HepG2 (cell line): ENCODE data around the gene ADCY7. TPM values are rescaled to one million over a fixed set of nuclear protein-coding genes. Genes with fewer than 3 reads are reported as not detected.

Experiments
- FOXO1 ChIP-seq: sonication (generic); formaldehyde crosslinking; IDR thresholded peaks from 2 replicates; pipeline ENCODE4 v1.4.0; 2020; ENCODE audit warnings: missing genetic modification reagents
- JDP2 ChIP-seq: sonication (generic); formaldehyde crosslinking; IDR thresholded peaks from 2 replicates; pipeline ENCODE4 v1.8.1; 2022; ENCODE audit warnings: missing genetic modification reagents, borderline replicate concordance
- KDM1A ChIP-seq: IDR thresholded peaks from 2 replicates; pipeline ENCODE4 v1.6.1; 2016; ENCODE audit warnings: missing compliant biosample characterization
- PAXIP1 ChIP-seq: sonication (generic); formaldehyde crosslinking; conservative IDR thresholded peaks from 2 replicates; pipeline ENCODE4 v1.4.0; 2020; ENCODE audit warnings: mild to moderate bottlenecking, missing genetic modification reagents, moderate library complexity
- U2AF1 ChIP-seq: fragments of 200-400 bp; formaldehyde crosslinking; optimal IDR thresholded peaks from 2 replicates; pipeline ENCODE3; 2017; ENCODE audit warnings: mild to moderate bottlenecking, low read depth, low read length
- ZNF563 ChIP-seq: sonication (generic); formaldehyde crosslinking; IDR thresholded peaks from 2 replicates; pipeline ENCODE4 v1.8.0; 2022; ENCODE audit warnings: mild to moderate bottlenecking, moderate library complexity, missing genetic modification reagents
- ZSCAN20 ChIP-seq: sonication (generic); formaldehyde crosslinking; IDR thresholded peaks from 2 replicates; pipeline ENCODE4 v1.4.0; 2020; ENCODE audit warnings: missing genetic modification reagents, mild to moderate bottlenecking, borderline replicate concordance
- polyA plus RNA-seq, 8 experiments: library from polyadenylated mRNA; depleted of rRNA in 3 of 8; stranded (reverse) in 7 of 8; unstranded in 1 of 8; fragments of >200 nt; fragmentation: Illumina TruSeq in 4 of 8; extraction: Trizol in 4 of 8; gene quantifications; 2 replicates each; pipeline versions ENCODE4 v1.2.1 to v1.2.3, GENCODE V29; 2011 to 2016; ENCODE audit warnings: low read depth in 4 of 8, missing spikeins in 1 of 8, mixed read lengths in 1 of 8; ENCODE audit not compliant: insufficient read depth in 1 of 8
- total RNA-seq, 5 experiments: library from RNA; depleted of rRNA; stranded (reverse); fragments of >200 nt; fragmentation: Illumina TruSeq; extraction: Trizol; gene quantifications; 2 replicates each; pipeline ENCODE4 v1.2.3, GENCODE V29; 2016; ENCODE audit warnings: low read depth in 1 of 5
- TF ChIP-seq, protein P1 (sequence below): sonication (generic); formaldehyde crosslinking; IDR thresholded peaks from 2 replicates; pipeline ENCODE4 v1.8.1; 2022; ENCODE audit warnings: low read depth, mild to moderate bottlenecking, missing genetic modification reagents
- TF ChIP-seq, protein P2 (sequence below): sonication (generic); formaldehyde crosslinking; IDR thresholded peaks from 2 replicates; pipeline ENCODE4 v1.5.0; 2020; ENCODE audit warnings: missing genetic modification reagents
- TF ChIP-seq, protein P3 (sequence below): sonication (generic); formaldehyde crosslinking; IDR thresholded peaks from 2 replicates; pipeline ENCODE4 v1.4.0; 2020; ENCODE audit warnings: low read depth, missing genetic modification reagents
- TF ChIP-seq, protein P4 (sequence below): sonication (generic); formaldehyde crosslinking; conservative IDR thresholded peaks from 2 replicates; pipeline ENCODE4 v1.4.0; 2020; ENCODE audit warnings: missing genetic modification reagents

The ADCY7 gene
- total and polyA plus RNA-seq, 2 of the 13 experiments (the other 11 are each of a cell fraction or from before 2014, with no cell fraction given) = 2.2 to 4.3 TPM

- no peak for TF ChIP-seq PAXIP1 (CRISPR knock-in tag)
- TF ChIP-seq KDM1A (CRISPR knock-in tag) = no peak
- peak; percentile 45; the same call in 1 of the 2 replicates for TF ChIP-seq ZNF563 (CRISPR knock-in tag)
- TF ChIP-seq, protein P1, sequence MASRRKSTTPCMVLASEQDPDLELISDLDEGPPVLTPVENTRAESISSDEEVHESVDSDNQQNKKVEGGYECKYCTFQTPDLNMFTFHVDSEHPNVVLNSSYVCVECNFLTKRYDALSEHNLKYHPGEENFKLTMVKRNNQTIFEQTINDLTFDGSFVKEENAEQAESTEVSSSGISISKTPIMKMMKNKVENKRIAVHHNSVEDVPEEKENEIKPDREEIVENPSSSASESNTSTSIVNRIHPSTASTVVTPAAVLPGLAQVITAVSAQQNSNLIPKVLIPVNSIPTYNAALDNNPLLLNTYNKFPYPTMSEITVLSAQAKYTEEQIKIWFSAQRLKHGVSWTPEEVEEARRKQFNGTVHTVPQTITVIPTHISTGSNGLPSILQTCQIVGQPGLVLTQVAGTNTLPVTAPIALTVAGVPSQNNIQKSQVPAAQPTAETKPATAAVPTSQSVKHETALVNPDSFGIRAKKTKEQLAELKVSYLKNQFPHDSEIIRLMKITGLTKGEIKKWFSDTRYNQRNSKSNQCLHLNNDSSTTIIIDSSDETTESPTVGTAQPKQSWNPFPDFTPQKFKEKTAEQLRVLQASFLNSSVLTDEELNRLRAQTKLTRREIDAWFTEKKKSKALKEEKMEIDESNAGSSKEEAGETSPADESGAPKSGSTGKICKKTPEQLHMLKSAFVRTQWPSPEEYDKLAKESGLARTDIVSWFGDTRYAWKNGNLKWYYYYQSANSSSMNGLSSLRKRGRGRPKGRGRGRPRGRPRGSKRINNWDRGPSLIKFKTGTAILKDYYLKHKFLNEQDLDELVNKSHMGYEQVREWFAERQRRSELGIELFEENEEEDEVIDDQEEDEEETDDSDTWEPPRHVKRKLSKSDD (CRISPR knock-in tag) = no peak
- TF ChIP-seq U2AF1 = no peak
- TF ChIP-seq FOXO1 = no peak
- TF ChIP-seq, protein P2, sequence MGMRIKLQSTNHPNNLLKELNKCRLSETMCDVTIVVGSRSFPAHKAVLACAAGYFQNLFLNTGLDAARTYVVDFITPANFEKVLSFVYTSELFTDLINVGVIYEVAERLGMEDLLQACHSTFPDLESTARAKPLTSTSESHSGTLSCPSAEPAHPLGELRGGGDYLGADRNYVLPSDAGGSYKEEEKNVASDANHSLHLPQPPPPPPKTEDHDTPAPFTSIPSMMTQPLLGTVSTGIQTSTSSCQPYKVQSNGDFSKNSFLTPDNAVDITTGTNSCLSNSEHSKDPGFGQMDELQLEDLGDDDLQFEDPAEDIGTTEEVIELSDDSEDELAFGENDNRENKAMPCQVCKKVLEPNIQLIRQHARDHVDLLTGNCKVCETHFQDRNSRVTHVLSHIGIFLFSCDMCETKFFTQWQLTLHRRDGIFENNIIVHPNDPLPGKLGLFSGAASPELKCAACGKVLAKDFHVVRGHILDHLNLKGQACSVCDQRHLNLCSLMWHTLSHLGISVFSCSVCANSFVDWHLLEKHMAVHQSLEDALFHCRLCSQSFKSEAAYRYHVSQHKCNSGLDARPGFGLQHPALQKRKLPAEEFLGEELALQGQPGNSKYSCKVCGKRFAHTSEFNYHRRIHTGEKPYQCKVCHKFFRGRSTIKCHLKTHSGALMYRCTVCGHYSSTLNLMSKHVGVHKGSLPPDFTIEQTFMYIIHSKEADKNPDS (CRISPR knock-in tag) = no peak
- no peak for TF ChIP-seq JDP2 (CRISPR knock-in tag)
- TF ChIP-seq, protein P3, sequence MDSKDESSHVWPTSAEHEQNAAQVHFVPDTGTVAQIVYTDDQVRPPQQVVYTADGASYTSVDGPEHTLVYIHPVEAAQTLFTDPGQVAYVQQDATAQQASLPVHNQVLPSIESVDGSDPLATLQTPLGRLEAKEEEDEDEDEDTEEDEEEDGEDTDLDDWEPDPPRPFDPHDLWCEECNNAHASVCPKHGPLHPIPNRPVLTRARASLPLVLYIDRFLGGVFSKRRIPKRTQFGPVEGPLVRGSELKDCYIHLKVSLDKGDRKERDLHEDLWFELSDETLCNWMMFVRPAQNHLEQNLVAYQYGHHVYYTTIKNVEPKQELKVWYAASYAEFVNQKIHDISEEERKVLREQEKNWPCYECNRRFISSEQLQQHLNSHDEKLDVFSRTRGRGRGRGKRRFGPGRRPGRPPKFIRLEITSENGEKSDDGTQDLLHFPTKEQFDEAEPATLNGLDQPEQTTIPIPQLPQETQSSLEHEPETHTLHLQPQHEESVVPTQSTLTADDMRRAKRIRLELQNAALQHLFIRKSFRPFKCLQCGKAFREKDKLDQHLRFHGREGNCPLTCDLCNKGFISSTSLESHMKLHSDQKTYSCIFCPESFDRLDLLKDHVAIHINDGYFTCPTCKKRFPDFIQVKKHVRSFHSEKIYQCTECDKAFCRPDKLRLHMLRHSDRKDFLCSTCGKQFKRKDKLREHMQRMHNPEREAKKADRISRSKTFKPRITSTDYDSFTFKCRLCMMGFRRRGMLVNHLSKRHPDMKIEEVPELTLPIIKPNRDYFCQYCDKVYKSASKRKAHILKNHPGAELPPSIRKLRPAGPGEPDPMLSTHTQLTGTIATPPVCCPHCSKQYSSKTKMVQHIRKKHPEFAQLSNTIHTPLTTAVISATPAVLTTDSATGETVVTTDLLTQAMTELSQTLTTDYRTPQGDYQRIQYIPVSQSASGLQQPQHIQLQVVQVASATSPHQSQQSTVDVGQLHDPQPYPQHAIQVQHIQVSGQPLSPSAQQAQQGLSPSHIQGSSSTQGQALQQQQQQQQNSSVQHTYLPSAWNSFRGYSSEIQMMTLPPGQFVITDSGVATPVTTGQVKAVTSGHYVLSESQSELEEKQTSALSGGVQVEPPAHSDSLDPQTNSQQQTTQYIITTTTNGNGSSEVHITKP = no peak
- TF ChIP-seq, protein P4, sequence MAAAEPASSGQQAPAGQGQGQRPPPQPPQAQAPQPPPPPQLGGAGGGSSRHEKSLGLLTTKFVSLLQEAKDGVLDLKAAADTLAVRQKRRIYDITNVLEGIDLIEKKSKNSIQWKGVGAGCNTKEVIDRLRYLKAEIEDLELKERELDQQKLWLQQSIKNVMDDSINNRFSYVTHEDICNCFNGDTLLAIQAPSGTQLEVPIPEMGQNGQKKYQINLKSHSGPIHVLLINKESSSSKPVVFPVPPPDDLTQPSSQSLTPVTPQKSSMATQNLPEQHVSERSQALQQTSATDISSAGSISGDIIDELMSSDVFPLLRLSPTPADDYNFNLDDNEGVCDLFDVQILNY = no peak
- no peak for TF ChIP-seq ZSCAN20 (CRISPR knock-in tag)
Measured at GRCh38 chr16:50245417-50246298, 20.7 kb upstream of the ADCY7 start (continued).
